ENCODE results near the gene WNT7A. TPM values are rescaled to one million over a fixed set of nuclear protein-coding genes. Genes with fewer than 3 reads are reported as not detected.

Gene WNT7A
- total and polyA plus RNA-seq, 2 donors (not counting 3 experiments of a cell fraction or from before 2014, with no cell fraction given): not detected

GRCh38 chr3:13829311-13829710 lies 50.6 kb downstream of the WNT7A start:
- no peaks in the 10 kb centered on the region for H3K36me3 ChIP-seq (ENCODE audit: control insufficient read depth in 2 of 2, extremely low read depth in 1 of 2, insufficient read depth in 2 of 2, low read length in 2 of 2)
- no peaks in the 10 kb centered on the region for H3K9me1 ChIP-seq (replicated peaks; ENCODE audit: control insufficient read depth, extremely low read depth, insufficient read depth, low read length)
- H3K9ac ChIP-seq (replicated peaks; ENCODE audit: extremely low read depth, insufficient read depth, low read length): no peak overlapping the region
- ChIA-PET CTCF (no interaction called here), POLR2A (no interaction called here)
- dilution Hi-C loops (cut with MboI; ENCODE audit: extremely low pct_ligation_motif_present, low sequenced_read_pairs) (no loop called here), intact Hi-C loops (cut with micrococcal nuclease) (no loop called here)
- H3K4me3 ChIP-seq (replicated peaks in 1 of 3; ENCODE audit: insufficient read depth in 1 of 3, low read depth in 1 of 3, low read length in 3 of 3): no peak overlapping the region
- H2AFZ ChIP-seq (ENCODE audit: low read depth, low read length): no peak overlapping the region
- H3K27me3 ChIP-seq (ENCODE audit: control insufficient read depth in 2 of 2, insufficient read depth in 2 of 2, low read length in 2 of 2): no peaks in the 10 kb centered on the region
- no peak overlapping the region for H3K27ac ChIP-seq (ENCODE audit: insufficient read depth, low read depth, low read length)
- no peaks in the 10 kb centered on the region for H4K20me1 ChIP-seq (replicated peaks; ENCODE audit: control insufficient read depth, extremely low read depth, insufficient read depth, low read length)
- H3K4me2 ChIP-seq (ENCODE audit: insufficient read depth, low read length): no peak overlapping the region
- FAIRE-seq: no peak
- no peak for TF ChIP-seq CTCF (IDR thresholded peaks at IDR 0.05; ENCODE audit: extremely low read depth in 1 of 2, insufficient read depth in 1 of 2, low read depth in 1 of 2, low read length in 2 of 2)
- no peak for TF ChIP-seq JUN (IDR thresholded peaks at IDR 0.05; ENCODE audit: borderline replicate concordance, insufficient read depth, insufficient read length, low read depth)
- TF ChIP-seq FOS (IDR thresholded peaks at IDR 0.05; ENCODE audit: borderline replicate concordance, insufficient read depth, low read length): no peak
- no peak for TF ChIP-seq GATA2 (IDR thresholded peaks at IDR 0.05; ENCODE audit: insufficient read depth, insufficient read length, low read depth, low read length)
- TF ChIP-seq MAX (IDR thresholded peaks at IDR 0.05; ENCODE audit: insufficient read depth, insufficient read length): no peak
- H3K9me3 ChIP-seq (replicated peaks; ENCODE audit: control insufficient read depth, insufficient read depth, low read length): no peaks in the 10 kb centered on the region
- no peaks in the 10 kb centered on the region for H3K4me1 ChIP-seq (ENCODE audit: control insufficient read depth, extremely low read depth, insufficient read depth, low read length)
- no TSS peak for BruUV-seq (replicated peaks)
- no peak for DNase-seq (ENCODE audit: low read depth, low spot score)
- H3K79me2 ChIP-seq (ENCODE audit: control insufficient read depth, insufficient read depth, low read length): no peaks in the 10 kb centered on the region
